ENCODE data around the gene TBCD.
"Not testable (repeated sequence)": the region's sequence is repeated elsewhere in the genome, so short reads cannot be mapped to it uniquely, and the experiment has no call there.

TBCD gene

GRCh38 chr17:82966415-82966814 lies 214.6 kb downstream of the TBCD start:
- no peak for TF ChIP-seq CTCF (IDR thresholded peaks at IDR 0.05; ENCODE audit: insufficient read depth, low read length, missing control alignments)
- POLR2A ChIA-PET, result no interaction called here
- no peak for DNase-seq (ENCODE audit: low read depth, low spot score)
- CTCF ChIA-PET, result no interaction called here
- no peak overlapping the region for H3K4me3 ChIP-seq (ENCODE audit: low read depth, low read length)

- ChIA-PET POLR2A (no interaction called here), CTCF (no interaction called here)
- H3K4me3 ChIP-seq (ENCODE audit: low read depth, low read length), result no peak overlapping the region
- TF ChIP-seq CTCF (IDR thresholded peaks at IDR 0.05; ENCODE audit: insufficient read depth, low read length, missing control alignments), result no peak
- no peak for DNase-seq (ENCODE audit: low read depth, low spot score)
Measured at GRCh38 chr17:82967268-82968032, 215.6 kb downstream of the TBCD start.

- CTCF ChIA-PET; H3K4me3 ChIP-seq (ENCODE audit: low read depth, low read length); POLR2A ChIA-PET; DNase-seq (ENCODE audit: low read depth, low spot score): not testable (repeated sequence)
Measured at GRCh38 chr17:82968033-82968841, 216.4 kb downstream of the TBCD start.

DNA sequence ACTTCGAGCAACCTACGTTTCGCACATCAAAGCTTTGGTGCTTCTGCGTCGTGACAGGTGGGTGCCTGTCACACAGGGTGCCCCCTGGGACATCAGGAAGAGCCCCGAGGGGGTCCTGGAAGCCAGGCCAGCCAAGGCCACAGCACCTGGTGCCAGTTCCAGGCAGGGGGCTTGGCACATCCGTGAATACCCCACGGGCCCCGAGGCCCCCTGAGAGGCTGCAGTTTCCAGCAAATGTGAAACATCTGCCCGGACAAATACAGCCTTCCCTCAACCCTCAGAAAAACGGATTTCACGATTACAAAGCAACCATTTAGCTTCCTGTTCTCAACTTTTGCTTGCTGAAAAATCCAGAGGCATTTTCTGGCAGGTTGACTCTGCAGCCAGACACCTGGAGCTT lies 218.2 kb downstream of the TBCD start:
- POLR2A ChIA-PET, result no interaction called here
- CTCF ChIA-PET, result no interaction called here
- no peak for DNase-seq (ENCODE audit: low read depth, low spot score)
- no peak for TF ChIP-seq CTCF (IDR thresholded peaks at IDR 0.05; ENCODE audit: insufficient read depth, low read length, missing control alignments)
- H3K4me3 ChIP-seq (ENCODE audit: low read depth, low read length), result no peak overlapping the region

- H3K4me3 ChIP-seq (ENCODE audit: low read depth, low read length), result no peak overlapping the region
- TF ChIP-seq CTCF (IDR thresholded peaks at IDR 0.05; ENCODE audit: insufficient read depth, low read length, missing control alignments), result no peak
- no peak for DNase-seq (ENCODE audit: low read depth, low spot score)
- CTCF ChIA-PET, result no interaction called here
- POLR2A ChIA-PET, result no interaction called here
Measured at GRCh38 chr17:82970818-82971590, 219.1 kb downstream of the TBCD start.

GRCh38 chr17:82972836-82973372 lies 221.0 kb downstream of the TBCD start:
- TF ChIP-seq CTCF (IDR thresholded peaks at IDR 0.05; ENCODE audit: insufficient read depth, low read length, missing control alignments), result no peak
- ChIA-PET CTCF (interaction anchor here (1.5 kb wide), 1 partner anchor 12 kb away, joined by 4 read pairs; no protein-coding TSS in a partner anchor), POLR2A (no interaction called here)
- DNase-seq (ENCODE audit: low read depth, low spot score), result no peak
- no peak overlapping the region for H3K4me3 ChIP-seq (ENCODE audit: low read depth, low read length)
